Diencephalon (tissue), 1 donor: Measurements from ENCODE around the gene ASMTL. TPM values are rescaled to one million over a fixed set of nuclear protein-coding genes. Genes with fewer than 3 reads are reported as not detected.

Source experiments
- total RNA-seq: library from RNA; depleted of rRNA; stranded (reverse); fragments of >200 nt; gene quantifications from one replicate; pipeline ENCODE4 v1.2.3, GENCODE V29; 2014

ASMTL gene
- 25.4 TPM for total RNA-seq

GRCh38 chrX:1452516-1453394 lies at the start of gene ASMTL:
Gene ASMTL (minus strand): TSS chrX:1452909. CDS start chrX:1452840, 69 bp downstream.

GRCh38 chrX:1391707-1392375 lies 60.9 kb downstream of the ASMTL start, which contains the start of gene SLC25A6:
Gene SLC25A6 (minus strand): TSS chrX:1392113. CDS start chrX:1392009, 104 bp downstream.

Other genes with a start within 250 kb of the ASMTL start
- not detected for gene CRLF2, start 240.3 kb downstream of the ASMTL start, total RNA-seq
- gene CSF2RA, start 184.1 kb downstream of the ASMTL start, total RNA-seq: 11.8 TPM
- gene IL3RA, start 116.1 kb downstream of the ASMTL start, total RNA-seq: 3.0 TPM
- gene SLC25A6, start 60.8 kb downstream of the ASMTL start, total RNA-seq: 150 TPM
- under 0.01 TPM for gene P2RY8, start 84.3 kb upstream of the ASMTL start, total RNA-seq
- 12.7 TPM for gene AKAP17A, start 138.7 kb upstream of the ASMTL start, total RNA-seq
- not detected for gene ASMT, start 162.2 kb upstream of the ASMTL start, total RNA-seq